ENCODE measurements around the gene CENPS.
A peak's percentile ranks its signal among the peaks of the same experiment; 100 is the strongest.

Gene CENPS

GRCh38 chr1:10388387-10388715, 41.9 kb upstream of the CENPS start:
- no peak overlapping the region for H3K4me3 ChIP-seq (ENCODE audit: low read depth, low read length)
- no peak for TF ChIP-seq CTCF (IDR thresholded peaks at IDR 0.05; ENCODE audit: control insufficient read depth, extremely low read depth, insufficient read depth)
- DNase-seq (ENCODE audit: low read depth): no peak

GRCh38 chr1:10389271-10389973, 40.8 kb upstream of the CENPS start:
- TF ChIP-seq CTCF (IDR thresholded peaks at IDR 0.05; ENCODE audit: control insufficient read depth, extremely low read depth, insufficient read depth): no peak
- no peak for DNase-seq (ENCODE audit: low read depth)
- H3K4me3 ChIP-seq (ENCODE audit: low read depth, low read length): no peak overlapping the region

GRCh38 chr1:10396870-10397269, 33.4 kb upstream of the CENPS start:
- no peak overlapping the region for H3K4me3 ChIP-seq (ENCODE audit: low read depth, low read length)

GRCh38 chr1:10398278-10398733, 31.9 kb upstream of the CENPS start:
- no peak for DNase-seq (ENCODE audit: low read depth)
- H3K4me3 ChIP-seq (ENCODE audit: low read depth, low read length): peak overlapping the region; percentile 90
- TF ChIP-seq CTCF (IDR thresholded peaks at IDR 0.05; ENCODE audit: control insufficient read depth, extremely low read depth, insufficient read depth): no peak

More at GRCh38 chr1:10396870-10397269, 33.4 kb upstream of the CENPS start:
- no peak for DNase-seq (ENCODE audit: low read depth)
- no peak for TF ChIP-seq CTCF (IDR thresholded peaks at IDR 0.05; ENCODE audit: control insufficient read depth, extremely low read depth, insufficient read depth)

- peak; percentile 96 for DNase-seq (ENCODE audit: low read depth)
- peak within 1 kb of the TSS; percentile 90 for H3K4me3 ChIP-seq (ENCODE audit: low read depth, low read length)
- 0 out of 2 replicates have a peak, but pooled peaks have one; percentile 8 for TF ChIP-seq CTCF (IDR thresholded peaks at IDR 0.05; ENCODE audit: control insufficient read depth, extremely low read depth, insufficient read depth)
Observed at GRCh38 chr1:10398734-10399443, 31.3 kb upstream of the CENPS start, which contains the start of gene PGD. TSS of gene PGD (plus strand) at chr1:10399064. CDS start at chr1:10399118, 54 bp downstream.

- TF ChIP-seq CTCF (IDR thresholded peaks at IDR 0.05; ENCODE audit: control insufficient read depth, extremely low read depth, insufficient read depth): no peak
- no peak for DNase-seq (ENCODE audit: low read depth)
- peak overlapping the region; percentile 90 for H3K4me3 ChIP-seq (ENCODE audit: low read depth, low read length)
Observed at GRCh38 chr1:10399444-10399941, 30.7 kb upstream of the CENPS start.

All from LNCaP clone FGC (cell line).